Smooth muscle cell of the brain vasculature (primary cell): Measurements from ENCODE around the gene LCE1B.

Source experiments
- DNase-seq: peaks from one replicate; pipeline ENCODE4 v3.0.0-alpha.2; 2012; ENCODE audit warnings: low read depth, low spot score

LCE1B gene, protein sequence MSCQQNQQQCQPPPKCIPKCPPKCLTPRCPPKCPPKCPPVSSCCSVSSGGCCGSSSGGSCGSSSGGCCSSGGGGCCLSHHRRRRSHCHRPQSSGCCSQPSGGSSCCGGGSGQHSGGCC

DNA sequence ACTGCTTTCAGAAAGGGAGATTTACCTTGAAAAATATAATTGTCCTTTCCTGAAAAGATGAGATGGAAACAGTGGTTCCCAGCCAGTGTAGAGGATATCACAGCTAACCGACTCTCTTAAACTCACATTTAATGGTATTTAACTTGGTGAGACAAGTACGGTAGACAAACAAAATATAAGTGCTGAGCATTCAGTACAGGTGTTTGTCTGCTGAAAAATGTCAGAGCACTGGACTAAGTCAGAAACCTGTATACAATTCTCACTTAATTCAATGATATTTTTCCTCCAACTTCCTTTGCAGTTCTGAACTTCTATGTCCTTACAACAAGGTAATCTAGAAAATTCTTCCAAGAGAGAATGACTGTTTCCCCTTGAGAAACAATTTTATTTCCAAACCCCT lies at the start of gene LCE1B:
LCE1B (plus strand) TSS at position 301 of the 400 bp plus-strand sequence. CDS start 476 bp downstream, outside the sequence.
- DNase-seq, result no peak

DNA sequence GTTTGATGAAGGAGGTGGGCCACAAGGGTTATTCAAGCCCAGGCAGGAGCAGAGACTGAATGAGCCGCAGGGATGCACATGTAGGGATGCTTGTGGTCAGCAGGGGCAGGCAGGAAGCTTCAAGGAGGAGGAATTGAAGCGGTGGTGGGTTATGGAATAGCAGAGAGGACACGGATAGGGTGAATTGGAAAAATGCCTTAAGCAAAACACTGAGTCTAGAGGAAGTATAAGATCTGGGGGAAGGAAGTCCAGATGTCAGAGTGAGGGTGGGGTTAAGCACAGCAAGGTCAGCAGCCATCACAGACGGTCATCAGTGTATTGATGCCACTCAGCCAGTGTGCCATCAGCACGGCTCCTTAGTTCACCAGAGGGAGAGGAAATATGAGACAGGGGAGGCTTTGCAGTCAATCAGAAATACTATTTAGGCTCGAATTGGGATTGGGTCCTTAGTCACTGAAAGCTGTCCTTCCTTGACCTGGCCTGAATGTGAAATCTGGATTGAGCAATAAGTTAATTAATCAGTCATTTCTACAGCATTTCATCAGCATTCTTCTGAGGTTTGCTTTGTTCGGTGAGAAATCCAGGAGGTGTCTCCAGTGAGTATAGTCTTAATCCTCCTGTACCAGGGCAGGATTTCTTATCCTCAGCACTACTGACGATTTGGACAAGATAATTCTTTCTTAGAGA lies 42.8 kb upstream of the LCE1B start:
- DNase-seq, result no peak

DNA sequence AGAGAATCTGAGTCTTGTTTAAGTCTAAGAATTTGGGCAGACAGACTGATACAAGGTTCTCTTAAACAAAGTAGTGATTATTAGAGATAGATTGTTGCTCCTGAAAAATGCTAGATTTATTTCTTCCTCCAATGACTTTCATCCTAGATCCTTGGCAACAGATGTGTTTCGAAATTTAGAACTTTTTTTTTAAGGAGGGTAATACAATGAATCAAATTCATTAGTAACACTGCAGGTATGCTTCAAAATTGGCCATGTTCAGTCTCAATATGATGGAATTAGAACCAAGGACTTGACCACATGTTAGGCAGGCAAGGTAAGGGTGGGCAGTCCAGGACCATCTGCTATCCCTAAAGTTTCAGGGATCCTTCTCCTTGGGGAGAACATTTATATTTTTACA lies 41.4 kb upstream of the LCE1B start:
- no peak for DNase-seq

DNA sequence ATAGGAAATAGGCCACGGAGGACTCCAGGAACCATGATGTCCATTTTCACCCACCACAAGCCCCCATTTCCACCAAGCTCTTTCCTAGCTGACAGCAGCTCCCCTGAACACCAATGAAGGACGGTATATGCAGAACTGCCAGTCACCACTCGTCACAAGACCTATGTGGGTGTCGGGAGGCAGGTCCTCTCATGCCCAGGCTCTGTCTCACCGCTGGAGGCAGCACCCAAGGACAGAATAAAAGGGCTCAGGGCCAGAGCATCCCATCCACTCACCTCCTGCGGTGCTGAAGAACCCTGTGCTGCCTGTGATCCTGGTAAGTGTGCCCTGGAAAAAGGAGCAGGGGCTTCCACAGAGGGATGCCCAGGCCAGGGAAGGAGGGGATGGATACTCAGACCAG lies 36.9 kb upstream of the LCE1B start, which contains the start of gene LCE1F:
LCE1F (plus strand) TSS at position 266 of the 400 bp plus-strand sequence. CDS start 1,232 bp downstream, outside the sequence.
- DNase-seq, result no peak

DNA sequence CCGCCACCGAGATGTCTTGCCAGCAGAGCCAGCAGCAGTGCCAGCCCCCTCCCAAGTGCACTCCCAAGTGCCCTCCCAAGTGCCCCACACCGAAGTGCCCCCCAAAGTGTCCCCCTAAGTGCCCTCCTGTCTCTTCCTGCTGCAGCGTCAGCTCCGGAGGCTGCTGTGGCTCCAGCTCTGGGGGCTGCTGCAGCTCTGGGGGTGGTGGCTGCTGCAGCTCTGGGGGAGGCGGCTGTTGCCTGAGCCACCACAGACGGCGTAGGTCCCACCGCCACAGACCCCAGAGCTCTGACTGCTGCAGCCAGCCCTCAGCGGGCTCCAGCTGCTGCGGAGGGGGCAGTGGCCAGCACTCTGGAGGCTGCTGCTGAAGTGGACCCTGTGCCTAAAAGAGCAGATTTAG lies 35.4 kb upstream of the LCE1B start:
- DNase-seq, result no peak

DNA sequence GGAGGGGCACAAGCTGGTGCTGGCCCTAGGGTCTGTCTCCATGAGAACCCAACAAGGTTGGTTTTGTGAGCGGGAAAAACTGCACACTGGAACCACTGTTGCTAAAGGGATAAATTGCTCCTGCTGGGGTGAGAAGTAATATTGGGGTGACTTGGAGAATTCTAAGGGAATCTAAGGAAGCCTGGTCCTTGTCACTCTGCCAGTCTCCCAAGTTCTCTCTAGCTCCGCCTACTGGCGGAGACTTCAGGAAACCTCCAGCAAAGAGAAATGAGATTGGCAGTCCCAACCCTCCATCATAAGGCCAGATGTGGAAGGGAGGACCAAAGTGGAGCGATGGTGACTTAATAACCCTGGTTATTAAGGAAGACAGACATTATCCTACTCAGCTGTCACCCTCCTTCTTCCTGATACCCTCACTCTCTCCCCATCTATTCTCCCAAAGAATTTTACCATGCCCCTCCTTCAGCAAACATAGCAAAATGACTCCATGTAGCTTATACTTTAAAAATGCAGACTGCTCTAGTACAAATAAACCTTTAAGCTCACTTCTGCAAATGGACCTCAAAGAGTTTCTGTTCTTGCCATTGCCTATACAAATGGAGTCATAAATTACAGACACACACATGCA lies 34.1 kb upstream of the LCE1B start:
- no peak for DNase-seq

DNA sequence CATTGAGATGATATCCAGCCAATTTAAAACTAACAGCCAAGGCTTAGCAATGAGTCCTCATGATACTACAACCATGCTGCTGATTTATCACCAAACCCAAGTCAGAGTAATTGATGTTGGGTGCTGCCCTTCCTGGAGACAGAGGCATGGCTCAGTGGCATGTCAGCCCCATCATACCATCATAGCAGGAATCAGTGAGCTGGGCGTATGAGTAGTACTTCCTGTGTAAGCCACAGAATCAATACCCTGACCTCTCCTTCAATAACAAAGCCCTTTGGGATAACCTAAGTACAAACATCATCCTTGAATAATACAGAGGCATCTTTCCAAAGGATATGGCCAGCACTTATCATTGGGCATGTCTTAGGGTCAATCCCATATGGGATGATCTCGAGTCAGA lies 28.7 kb upstream of the LCE1B start:
- DNase-seq, result no peak

DNA sequence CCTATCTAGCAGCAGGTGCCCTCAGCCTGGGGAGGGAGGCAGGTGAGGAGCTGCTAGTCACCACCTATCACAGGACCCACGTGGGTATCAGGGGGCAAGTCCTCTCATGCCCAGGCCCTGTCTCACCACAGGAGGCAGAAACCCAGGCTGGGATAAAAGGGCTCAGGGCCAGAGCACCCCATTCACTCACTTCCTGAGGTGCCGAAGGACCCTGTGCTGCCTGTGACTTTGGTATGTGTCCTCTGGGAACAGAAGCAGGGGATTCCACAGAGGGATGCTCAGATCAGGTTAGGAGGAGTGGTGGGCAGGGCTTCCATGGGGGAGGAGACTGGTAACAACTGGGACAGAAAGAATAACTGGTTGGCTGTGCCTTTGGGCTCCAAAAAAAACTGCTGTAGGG lies 25.7 kb upstream of the LCE1B start, which contains the start of gene LCE1E:
LCE1E (plus strand) TSS at position 181 of the 400 bp plus-strand sequence. CDS start 1,043 bp downstream, outside the sequence.
- no peak for DNase-seq

DNA sequence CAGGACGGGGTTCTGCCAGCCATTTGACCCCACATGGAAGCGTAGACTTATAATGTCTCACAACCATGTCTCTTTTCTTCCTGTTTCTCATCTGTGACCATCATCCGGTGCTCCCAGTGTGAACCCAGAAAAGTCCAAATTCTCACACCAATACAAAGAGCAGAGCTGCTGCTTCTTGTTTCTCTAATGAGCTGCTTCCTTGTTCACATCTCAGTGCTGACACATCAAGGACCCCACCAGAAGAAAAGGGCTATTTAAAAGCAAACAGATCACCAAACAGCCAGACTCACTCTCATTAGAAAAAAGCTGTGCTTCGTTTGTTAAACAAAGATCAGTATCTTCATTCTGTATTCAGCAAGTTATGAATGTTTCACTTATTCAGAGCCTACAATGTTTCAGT lies 16.1 kb upstream of the LCE1B start:
- no peak for DNase-seq

DNA sequence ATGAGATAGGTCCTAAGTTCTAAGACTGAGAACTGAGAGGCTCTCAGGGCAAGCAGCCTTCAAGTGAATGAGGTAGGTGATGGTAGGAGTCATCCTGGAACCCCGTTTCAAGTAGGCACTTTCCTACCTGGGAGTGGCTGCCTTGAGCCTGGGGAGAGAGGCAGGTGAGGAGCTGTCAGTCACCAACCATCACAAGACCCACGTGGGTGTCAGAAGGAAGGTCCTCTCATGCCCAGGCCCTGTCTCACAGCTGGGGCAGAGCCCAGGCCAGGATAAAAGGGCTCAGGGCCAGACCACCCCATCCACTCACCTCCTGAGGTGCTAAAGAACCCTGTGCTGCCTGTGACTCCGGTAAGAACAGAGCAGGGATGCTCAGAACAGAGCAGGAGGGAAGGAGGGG lies 15.3 kb upstream of the LCE1B start, which contains the start of gene LCE1D:
LCE1D (plus strand) TSS at position 301 of the 400 bp plus-strand sequence. CDS start 1,074 bp downstream, outside the sequence.
- DNase-seq, result no peak

DNA sequence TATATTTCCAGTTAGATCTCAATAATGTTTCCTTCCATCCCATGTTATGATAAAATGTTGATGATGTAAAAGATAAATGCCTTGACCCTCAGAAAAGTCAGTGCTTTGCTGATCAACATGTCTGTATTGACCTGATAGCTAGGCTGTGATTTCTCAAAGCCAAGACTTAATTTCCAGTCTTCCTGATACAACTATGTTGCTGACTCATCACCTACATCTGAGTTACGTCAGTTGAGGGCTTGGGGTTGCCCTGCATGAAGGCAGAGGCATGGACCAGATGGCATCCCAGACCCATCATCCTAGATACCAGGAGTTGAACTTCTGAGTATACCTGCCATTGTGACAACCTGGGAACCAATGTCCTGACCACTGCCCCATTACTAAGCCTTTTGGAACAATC lies 10.4 kb upstream of the LCE1B start:
- no peak for DNase-seq

DNA sequence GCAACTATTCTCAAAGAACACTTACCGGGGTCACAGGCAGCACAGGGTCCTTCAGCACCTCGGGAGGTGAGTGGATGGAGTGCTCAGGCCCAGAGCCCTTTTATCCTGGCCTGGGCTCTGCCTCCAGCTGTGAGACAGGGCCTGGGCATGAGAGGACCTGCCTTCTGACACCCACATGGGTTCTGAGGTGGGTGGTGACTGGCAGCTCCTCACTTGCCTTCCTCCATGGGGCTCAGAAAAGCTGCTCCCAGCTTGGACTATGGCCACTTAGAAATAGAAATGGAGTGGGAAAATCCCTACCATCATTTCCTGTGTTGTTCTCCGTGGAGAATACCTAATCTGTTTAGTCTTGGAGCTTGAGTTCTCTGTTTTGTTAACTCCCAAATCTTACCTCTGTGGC lies 5.2 kb upstream of the LCE1B start, which contains the start of gene LCE1C:
LCE1C (minus strand) TSS at position 76 of the 400 bp plus-strand sequence. CDS start 1,173 bp downstream, outside the sequence.
- DNase-seq, result no peak

DNA sequence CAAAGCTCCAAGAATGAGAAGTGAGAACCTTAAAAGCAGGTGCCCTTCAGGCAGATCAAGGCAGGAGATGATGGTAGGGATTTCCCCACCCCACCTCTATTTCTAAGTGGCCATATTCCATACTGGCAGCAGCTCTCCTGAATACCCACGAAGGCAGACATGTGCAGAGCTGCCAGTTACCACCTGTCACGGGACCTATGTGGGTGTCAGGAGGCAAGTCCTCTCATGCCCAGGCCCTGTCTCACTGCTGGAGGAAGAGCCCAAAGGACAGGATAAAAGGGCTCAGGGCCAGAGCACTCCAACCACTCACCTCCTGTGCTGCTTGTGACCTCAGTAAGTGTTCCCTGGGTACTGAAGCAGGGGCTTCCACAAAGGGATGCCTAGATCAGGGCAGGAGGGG lies 721 bp upstream of the LCE1B start:
- no peak for DNase-seq

DNA sequence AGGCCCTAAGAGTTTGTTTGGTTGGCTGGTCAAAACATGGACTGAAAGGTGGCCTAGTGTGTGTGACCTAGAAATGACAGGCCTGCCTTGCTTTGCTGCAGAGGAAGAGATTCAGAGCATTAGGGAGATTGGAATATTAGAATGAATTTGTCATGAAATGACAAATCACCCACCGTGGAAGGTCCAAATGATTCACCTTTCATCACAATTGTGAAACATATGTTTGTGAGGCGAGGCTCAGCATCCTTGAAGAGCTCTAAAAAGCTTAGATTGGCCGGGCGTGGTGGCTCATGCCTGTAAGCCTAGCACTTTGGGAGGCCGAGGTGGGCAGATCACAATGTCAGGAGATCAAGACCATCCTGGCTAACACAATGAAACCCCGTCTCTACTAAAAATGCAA lies 5.5 kb downstream of the LCE1B start:
- DNase-seq, result no peak

DNA sequence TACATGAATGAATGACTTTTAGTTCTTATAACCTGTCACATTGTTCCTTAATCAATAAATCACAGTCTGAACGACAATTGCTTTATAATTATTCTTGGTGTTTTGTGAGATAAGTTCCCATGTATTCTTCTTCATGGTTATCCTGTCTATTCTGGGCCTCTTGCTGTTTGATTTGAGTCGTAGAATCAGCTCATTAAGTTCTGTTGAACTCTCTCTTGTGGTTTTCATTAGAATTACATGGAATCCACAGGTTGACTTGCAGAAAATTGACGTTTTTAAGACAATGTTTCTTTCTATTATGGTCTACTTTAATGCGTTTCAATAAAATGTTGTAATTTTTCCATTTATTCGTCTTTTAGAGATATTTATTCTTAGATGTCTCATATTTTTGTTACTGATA lies 11.5 kb downstream of the LCE1B start:
- DNase-seq, result no peak

DNA sequence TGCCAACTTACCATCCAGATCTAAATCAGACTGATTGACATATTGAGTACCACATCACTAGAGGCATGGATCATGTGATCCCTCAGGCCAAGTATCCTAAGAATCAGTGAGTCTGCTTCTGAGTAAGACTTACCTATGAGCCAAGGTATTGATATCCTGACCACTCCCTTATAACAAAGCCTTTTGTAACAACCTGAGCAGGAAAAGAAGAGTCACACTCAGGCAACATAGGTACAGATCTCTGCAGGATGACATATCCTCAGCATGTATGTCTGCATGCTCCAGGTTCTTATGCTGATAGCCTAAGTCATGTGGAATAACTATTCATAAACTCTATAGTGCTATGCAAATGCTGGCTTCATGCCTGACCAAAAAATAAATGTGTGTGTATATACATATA lies 13.2 kb downstream of the LCE1B start:
- DNase-seq, result no peak

DNA sequence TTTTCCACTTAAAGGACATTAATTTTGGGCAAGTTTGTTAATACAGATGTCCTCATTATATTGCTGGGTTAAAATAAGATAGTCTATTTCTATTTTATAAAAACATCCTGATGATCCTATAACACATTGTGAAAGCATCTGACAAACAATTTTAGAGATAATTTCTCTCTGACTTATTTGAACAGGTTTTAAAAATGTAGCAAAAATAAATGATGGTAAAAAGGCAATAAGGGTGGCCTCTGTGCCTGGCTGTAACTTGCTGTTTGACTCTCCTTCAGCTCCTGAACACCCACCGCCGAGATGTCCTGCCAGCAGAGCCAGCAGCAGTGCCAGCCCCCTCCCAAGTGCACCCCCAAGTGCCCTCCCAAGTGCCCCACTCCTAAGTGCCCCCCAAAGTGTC lies 15.4 kb downstream of the LCE1B start, which contains the start of gene LCE1A:
LCE1A (plus strand) TSS at position 301 of the 400 bp plus-strand sequence; CDS start at position 301, 0 bp downstream.
- DNase-seq, result no peak

DNA sequence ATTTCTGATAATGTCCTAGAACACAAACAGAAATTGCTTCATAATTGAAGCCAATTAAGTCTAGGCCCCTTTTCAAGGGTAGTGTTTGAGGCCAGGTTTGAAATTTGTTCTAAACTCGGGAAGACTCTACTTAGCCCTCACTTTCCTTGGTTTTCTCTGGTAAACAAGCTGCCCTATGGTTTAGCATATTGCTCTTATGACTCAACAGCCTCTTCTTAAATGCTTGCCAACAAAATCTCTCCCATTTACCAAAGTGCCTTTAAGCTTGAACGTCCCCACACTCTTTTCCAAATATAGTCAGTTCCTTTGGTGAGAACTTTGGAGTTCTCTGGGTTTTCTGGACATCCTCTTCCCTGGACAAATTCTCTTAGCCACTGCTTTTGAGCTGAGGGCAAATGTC lies 25.1 kb downstream of the LCE1B start:
- no peak for DNase-seq

DNA sequence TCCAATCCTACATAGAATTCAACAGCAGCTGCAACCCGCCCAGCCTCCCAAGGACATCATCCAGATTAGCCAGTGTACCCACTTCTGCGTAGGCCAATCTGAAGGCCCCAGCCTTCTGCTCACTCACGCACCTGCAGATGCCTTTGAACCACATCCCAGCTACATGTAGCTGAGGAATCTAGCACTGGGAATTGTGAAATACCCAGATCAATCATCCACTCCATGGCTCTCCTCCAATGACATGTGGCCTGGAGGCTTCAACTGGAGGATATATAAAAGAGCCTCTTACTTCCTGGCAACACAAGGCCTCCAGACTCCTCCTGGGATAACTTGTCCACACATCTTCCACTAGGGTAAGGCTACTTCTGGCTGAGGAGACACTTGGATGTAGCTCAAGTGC lies 30.8 kb downstream of the LCE1B start, which contains the start of gene LCE6A:
LCE6A (plus strand) TSS at position 301 of the 400 bp plus-strand sequence. CDS start 665 bp downstream, outside the sequence.
- no peak for DNase-seq

DNA sequence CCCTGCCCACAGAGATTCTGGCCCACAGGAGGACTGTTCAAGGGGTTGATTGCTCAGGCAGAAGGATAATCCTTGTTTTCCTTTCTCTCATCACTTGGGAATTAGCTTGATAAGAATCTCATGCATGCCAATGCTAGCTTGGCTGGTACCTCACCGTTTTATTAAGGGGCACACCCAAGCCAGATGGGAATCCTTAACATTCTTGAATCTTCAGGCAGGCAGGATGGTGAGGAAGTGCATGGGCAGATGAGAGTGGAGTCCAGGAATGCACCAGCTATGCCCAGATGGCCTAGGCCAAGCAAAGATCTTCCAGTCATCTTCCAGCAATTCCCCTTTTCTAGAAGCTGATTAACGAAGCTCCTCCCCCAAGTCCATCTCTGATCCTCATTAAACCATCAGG lies 43.9 kb downstream of the LCE1B start:
- DNase-seq, result no peak

DNA sequence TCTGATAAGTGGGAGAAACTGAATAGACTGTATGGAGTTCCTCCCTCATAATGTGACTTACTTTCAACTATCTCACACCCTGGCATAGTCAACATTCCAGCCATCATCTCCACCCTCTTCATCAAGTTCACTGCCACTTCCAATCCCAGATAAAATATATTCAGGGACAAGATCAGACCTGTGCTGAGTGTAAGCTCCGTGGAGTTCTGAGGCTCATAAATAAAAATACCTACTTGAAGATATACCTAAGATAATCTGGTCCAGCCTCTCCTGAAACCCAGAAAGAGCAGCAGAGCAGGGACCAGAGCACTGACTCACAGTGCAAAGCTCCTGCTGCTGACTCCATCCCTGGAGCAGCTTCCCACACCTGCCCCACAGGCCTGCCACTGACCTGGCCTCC lies 46.3 kb downstream of the LCE1B start:
- DNase-seq, result no peak

DNA sequence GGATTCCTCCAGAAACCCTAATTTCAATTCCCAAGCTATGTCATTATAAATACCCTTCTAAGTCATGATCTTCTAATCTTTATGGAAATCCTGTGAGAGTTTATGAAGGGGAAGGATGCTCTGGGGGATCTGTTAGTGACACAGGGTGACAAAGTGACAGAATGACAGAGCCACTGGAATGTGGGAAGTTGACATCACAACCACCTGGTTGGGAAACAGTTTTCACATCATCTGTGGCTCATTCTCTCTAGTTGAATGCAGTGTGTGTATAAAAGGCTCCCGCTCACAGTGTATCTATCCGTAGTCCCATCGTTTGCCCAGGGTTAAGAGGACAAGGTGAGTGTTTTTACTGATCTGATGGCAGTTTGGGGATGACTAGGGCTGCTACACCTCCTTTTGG lies 47.9 kb downstream of the LCE1B start, which contains the start of gene LCE7A:
LCE7A (plus strand) TSS at position 301 of the 400 bp plus-strand sequence. CDS start 702 bp downstream, outside the sequence.
- no peak for DNase-seq
